ENCODE data around the gene HTRA3.

HTRA3 gene

DNA sequence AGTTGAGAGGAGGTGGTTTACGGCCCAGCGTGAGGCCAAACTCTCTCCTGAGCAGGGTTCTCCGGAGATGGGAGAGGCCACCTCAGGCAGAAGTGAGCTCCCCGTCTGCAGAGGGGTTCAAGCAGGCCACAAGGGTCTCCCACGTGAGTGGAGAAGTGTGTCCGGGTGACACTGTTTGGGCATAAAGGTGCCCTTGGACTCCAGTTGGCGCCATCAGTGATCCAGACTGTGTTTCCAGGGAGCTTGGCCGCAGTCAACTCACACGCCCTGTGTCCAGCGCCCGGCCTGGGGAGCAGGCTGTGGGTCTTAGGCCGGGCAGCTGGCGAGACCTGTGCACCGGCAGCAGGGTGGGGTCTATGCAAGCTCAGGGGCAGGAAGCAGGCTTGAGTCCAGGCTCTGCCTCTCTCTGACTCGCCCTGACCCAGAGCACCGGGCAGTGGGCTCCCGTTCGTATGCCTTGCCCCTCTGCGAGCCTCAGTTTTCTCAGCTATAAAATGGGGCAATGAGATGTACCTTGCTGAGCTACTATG, 24.6 kb upstream of the HTRA3 start:
- TF ChIP-seq, protein P1, sequence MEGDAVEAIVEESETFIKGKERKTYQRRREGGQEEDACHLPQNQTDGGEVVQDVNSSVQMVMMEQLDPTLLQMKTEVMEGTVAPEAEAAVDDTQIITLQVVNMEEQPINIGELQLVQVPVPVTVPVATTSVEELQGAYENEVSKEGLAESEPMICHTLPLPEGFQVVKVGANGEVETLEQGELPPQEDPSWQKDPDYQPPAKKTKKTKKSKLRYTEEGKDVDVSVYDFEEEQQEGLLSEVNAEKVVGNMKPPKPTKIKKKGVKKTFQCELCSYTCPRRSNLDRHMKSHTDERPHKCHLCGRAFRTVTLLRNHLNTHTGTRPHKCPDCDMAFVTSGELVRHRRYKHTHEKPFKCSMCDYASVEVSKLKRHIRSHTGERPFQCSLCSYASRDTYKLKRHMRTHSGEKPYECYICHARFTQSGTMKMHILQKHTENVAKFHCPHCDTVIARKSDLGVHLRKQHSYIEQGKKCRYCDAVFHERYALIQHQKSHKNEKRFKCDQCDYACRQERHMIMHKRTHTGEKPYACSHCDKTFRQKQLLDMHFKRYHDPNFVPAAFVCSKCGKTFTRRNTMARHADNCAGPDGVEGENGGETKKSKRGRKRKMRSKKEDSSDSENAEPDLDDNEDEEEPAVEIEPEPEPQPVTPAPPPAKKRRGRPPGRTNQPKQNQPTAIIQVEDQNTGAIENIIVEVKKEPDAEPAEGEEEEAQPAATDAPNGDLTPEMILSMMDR (IDR thresholded peaks at IDR 0.05) = no peak

DNA sequence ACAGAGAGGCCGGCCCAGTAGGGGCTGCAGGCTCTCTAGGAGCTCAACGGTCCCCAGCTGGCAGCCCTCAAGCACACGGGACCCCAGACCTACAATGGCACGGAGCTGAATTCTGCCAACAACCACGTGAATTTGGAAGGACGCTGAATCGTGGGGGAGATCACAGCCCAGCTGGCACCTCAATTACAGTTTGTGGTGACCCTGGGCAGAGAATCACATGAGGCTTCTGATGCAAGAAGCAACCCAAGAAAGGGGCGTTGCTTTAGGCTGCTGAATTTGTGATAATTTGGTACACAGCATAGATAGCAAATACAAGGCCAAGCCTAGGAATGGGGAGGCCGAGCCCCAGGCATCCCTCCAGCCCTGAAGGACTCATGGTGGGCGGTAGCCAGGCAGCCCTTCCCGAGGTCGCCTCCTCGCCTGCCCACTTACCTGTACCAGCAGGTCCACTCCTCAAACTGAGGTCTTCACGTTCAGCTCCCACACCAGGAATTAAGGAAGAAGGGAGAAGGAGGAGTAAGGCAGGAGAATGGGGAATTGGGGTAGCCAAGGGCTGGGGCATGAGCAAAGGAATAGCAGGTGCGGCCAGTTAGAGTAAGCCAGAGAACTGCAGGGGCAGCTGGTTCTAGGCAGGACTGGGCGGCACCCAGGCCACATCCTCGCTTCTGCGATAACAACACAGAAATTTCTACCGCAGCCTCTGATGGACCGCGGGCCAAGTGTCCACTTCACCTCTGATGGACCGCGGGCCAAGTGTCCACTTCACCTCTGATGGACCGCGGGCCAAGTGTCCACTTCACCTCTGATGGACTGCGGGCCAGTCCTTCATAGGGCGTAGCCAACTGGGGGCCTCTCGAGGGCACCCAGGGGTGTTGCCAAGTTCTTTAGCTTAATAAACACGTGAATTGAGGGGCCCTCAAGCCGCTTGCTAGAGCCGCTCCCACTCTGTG, 23.4 kb upstream of the HTRA3 start:
- TF ChIP-seq, protein P1 (IDR thresholded peaks at IDR 0.05) = no peak

DNA sequence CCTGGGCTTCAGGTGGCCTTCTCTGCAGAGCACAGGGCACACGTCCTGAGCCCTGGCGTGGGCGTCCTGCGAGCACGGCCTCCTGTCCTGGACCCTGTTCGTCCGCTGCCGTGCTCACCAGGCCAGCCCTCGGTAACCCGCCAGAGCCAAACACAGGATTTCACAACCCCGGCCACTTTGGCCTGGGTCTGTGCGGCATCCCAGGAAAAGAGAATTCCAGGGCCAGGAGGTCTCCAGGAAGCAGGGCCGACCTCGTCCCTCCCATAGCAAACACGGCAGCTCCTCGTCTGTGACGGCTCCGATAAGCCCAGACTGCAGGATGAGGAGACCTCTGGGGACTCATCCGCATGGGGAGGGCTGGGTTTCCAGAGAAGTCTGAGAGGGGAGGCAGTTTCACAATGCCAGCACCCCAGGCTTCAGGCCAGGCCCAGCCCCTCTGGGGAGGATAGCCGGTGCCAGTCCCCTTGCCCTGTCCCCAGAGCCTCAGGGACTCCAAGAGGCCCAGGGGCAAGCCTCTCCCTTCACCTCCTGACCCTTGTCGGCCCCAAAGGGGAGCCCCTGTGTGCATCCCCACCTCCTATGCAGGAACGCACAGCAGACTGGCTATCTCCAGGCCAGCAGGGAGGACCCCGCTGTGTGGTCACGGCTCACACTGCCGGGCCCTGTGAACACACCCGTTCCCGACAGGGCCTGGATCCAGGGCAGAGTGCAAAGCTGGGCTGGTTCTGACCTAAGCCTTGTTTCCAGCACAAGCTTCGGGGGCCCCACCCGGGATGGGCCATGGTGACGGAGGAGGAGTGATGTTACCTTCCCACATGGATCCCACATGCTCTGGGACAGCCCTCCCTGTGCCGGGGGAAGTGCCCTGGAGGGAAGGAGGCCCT, 22.3 kb upstream of the HTRA3 start:
- TF ChIP-seq, protein P1 (IDR thresholded peaks at IDR 0.05) = no peak

DNA sequence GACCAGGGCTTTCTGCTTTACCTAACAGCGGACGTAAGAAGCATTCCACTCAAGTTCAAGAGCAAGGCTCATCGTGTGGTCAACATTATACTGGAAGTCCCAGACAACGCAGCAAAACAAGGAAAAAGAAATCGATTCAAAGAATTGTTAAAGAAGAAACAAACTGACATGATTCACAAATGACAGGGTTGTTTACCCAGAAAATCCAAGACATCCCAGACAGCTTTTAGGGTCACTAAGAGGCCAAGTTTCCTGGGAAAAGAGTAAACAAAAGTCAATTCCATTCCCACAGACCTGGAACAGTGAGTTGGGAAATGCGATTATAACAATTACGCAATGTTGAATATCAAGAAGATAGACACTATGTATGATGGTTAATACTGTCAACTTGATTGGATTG, 21.5 kb upstream of the HTRA3 start:
- TF ChIP-seq, protein P1 (IDR thresholded peaks at IDR 0.05) = no peak

DNA sequence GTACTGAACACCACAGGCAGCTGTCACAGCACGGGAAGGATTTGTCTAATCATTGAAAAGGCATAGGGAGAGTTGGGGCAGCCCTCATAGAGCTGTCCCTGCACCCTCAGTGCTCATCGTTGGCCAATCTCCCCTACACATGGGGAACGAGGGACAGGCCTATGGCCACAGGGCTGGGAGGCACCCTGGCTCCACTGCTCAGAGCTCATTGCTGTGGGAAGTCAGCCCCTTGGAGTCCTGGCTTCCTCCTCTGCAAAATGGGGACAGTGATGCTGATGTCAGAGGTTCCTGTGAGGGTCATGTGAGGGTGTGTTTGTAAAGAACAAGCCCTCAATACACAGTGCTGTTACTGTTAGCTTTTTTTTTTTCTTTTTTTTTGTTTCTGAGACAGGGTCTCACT, 19.3 kb upstream of the HTRA3 start:
- TF ChIP-seq, protein P1 (IDR thresholded peaks at IDR 0.05) = no peak

DNA sequence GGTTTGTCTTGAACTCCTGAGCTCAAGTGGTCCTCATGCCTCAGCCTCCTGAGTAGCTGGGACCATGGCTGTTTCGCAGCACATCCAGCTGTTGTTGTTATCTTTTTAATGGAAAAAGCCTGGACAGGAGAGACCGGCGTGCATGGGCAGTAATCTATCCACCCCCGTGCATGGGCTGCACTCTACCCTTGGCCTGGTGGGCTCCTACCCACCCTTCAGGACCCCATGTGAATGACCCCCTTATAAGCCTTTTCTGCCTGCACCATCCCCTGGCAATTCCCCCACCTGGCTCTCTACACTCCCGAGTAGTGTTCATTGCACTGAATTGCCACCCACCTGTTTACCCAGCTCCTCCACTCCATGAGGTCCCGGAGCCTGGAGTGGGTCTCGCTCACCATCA, 18.9 kb upstream of the HTRA3 start:
- TF ChIP-seq, protein P1 (IDR thresholded peaks at IDR 0.05) = no peak

DNA sequence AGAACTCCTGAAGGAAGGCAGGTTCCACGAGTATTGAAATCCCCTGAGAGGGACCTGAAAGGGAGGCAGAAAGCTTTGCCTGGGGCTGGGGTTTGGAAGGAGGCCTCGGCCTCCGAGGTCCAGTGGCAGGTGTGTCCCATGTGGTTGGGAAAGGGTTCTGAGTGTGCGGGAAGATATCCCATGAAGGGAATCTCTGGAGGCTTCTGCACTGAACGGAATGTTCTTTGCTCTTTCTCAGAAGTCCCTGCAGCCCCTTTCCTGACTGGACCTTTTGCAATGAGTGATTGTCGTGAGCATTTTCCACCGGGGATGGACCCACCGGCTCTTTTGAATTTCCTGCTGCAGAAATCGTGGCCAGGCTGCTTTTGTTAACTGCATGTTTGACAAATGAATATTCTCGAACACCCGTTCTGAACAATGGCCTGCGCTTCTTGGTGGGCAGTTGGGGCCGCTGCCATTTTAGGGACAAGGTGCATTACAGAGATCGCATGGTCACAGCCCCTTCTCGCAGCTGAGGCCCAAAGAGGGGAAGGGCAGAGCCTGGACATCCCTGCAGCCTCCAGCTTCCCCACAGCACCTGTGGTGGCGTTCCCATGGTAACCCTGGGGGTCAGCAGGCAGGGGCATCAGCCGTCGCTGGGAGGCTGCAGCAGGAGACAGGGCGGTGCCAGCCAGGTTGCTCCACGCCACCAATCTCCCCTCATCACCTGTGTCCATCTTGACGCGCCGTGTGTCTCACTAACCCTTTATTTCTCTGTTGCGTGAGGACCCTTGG, 18.3 kb upstream of the HTRA3 start:
- TF ChIP-seq, protein P1 (IDR thresholded peaks at IDR 0.05) = no peak
